Measurements from ENCODE around the gene CARMIL3. TPM values are rescaled to one million over a fixed set of nuclear protein-coding genes. Genes with fewer than 3 reads are reported as not detected.

Gene CARMIL3
- total RNA-seq, 1 donor: not detected

DNA sequence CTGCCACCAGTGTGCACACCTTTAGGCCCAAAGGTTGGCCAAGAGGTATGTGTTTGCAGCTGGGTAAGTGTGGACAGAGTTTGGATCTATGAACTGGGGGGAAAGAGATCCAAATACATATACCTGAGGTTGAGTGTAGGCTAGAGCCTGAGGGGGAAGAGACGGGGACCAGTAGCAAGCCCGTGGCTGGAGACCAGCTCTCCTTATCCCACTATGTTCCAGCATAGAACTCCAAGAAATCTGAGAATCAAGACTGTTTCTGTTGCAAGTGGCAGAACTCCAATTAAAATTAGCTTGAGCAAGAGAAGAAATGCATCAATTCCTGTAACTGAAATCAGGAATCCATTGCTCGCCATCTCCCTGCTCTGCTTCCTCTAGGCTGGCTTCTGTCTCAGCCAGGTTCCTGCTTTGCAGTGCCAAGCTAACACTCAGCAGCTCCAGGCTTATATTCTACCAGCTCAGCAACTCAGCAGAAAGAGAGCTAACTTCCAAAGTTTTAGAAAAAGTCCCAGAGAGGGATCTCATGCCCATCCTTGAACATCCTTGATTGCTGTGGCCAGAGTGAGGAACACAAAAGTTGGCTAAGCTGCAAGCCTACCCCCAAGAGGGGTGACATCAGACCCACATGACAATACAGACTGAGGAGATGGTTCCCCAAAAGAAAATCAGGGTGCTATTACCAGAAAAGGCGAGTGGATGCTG, 40.8 kb downstream of the CARMIL3 start:
- DNase-seq (ENCODE audit: low read depth): peak; percentile 66

GRCh38 chr14:24093207-24093900, 41.5 kb downstream of the CARMIL3 start:
- TF ChIP-seq, protein P1, sequence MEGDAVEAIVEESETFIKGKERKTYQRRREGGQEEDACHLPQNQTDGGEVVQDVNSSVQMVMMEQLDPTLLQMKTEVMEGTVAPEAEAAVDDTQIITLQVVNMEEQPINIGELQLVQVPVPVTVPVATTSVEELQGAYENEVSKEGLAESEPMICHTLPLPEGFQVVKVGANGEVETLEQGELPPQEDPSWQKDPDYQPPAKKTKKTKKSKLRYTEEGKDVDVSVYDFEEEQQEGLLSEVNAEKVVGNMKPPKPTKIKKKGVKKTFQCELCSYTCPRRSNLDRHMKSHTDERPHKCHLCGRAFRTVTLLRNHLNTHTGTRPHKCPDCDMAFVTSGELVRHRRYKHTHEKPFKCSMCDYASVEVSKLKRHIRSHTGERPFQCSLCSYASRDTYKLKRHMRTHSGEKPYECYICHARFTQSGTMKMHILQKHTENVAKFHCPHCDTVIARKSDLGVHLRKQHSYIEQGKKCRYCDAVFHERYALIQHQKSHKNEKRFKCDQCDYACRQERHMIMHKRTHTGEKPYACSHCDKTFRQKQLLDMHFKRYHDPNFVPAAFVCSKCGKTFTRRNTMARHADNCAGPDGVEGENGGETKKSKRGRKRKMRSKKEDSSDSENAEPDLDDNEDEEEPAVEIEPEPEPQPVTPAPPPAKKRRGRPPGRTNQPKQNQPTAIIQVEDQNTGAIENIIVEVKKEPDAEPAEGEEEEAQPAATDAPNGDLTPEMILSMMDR (IDR thresholded peaks at IDR 0.05; ENCODE audit: insufficient read depth, low read length): no peak
- no peak for DNase-seq (ENCODE audit: low read depth)
- peak overlapping the region; percentile 87 for H3K4me3 ChIP-seq (ENCODE audit: low read depth, low read length)

More for the DNA sequence above, 40.8 kb downstream of the CARMIL3 start:
- H3K4me3 ChIP-seq (ENCODE audit: low read depth, low read length): no peak overlapping the region
- TF ChIP-seq, protein P1 (IDR thresholded peaks at IDR 0.05; ENCODE audit: insufficient read depth, low read length): no peak

GRCh38 chr14:24093901-24094840, 42.4 kb downstream of the CARMIL3 start, which contains the start of gene PCK2:
Gene PCK2 (plus strand): TSS chr14:24094311. CDS start chr14:24094406, 95 bp downstream.
- DNase-seq (ENCODE audit: low read depth): peak; percentile 92
- peak within 1 kb of the TSS; percentile 87 for H3K4me3 ChIP-seq (ENCODE audit: low read depth, low read length)
- TF ChIP-seq, protein P1 (IDR thresholded peaks at IDR 0.05; ENCODE audit: insufficient read depth, low read length): no peak

DNA sequence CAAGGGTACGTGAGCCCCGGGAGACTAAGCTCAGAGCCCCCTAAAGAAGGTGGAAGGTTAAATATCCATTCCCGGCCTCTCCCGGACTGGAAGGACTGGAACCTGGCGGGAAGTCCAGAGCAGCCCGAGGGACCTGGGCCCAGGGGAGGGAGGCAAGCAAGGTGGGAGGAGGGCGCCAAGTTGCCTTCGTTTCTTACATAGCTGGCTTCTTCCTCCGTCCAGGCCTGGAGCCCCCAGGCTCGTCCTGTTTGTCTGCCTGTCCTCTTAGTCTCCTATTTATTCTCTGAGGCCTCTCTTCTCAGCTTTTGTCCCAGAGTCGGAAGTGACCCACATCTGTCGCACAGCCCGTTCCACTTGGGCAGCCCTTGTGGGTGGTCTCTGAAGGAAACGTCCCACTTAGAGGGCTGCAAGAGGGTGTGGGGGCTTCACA, 43.0 kb downstream of the CARMIL3 start:
- DNase-seq (ENCODE audit: low read depth): peak; percentile 6
- TF ChIP-seq, protein P1 (IDR thresholded peaks at IDR 0.05; ENCODE audit: insufficient read depth, low read length): no peak
- H3K4me3 ChIP-seq (ENCODE audit: low read depth, low read length): peak overlapping the region; percentile 87

- TF ChIP-seq, protein P1 (IDR thresholded peaks at IDR 0.05; ENCODE audit: insufficient read depth, low read length): no peak
- peak overlapping the region; percentile 87 for H3K4me3 ChIP-seq (ENCODE audit: low read depth, low read length)
- peak; percentile 72 for DNase-seq (ENCODE audit: low read depth)
Measured at GRCh38 chr14:24095271-24096068, 43.7 kb downstream of the CARMIL3 start.
